HCT116 (cell line): Measurements from ENCODE around the gene SEMA4D. TPM values are rescaled to one million over a fixed set of nuclear protein-coding genes. Genes with fewer than 3 reads are reported as not detected.

Source experiments
- ATAC-seq: fragments of 200-7000 bp; cut with Tn5 transposase; 2 replicates; pipeline ENCODE4 v1.9.1; 2020; ENCODE audit warnings: mild to moderate bottlenecking, moderate library complexity
- BruUV-seq: library from RNA; stranded (reverse); fragments of 400-500 nt; replicated peaks from 2 replicates; lab custom pipeline; 2021; lab: Mats Ljungman, UMichigan
- CTCF ChIA-PET: fragments of 300-600 bp; sonication (Branson Sonifier 250); formaldehyde crosslinking; loops from one replicate; lab custom pipeline; 2021; ENCODE audit warnings: antibody characterized with exemption; lab: Charles Lee
- POLR2A ChIA-PET: fragments of 300-600, 350-600 bp; sonication (Branson Sonifier 250); formaldehyde crosslinking; loops from one replicate; lab custom pipeline; 2021; ENCODE audit warnings: antibody characterized with exemption; lab: Charles Lee
- RAD21 ChIA-PET, 2 experiments: fragments of 300-600 bp; sonication (Branson Sonifier 250); formaldehyde crosslinking; loops; one replicate each; lab custom pipeline; 2023; ENCODE audit warnings: low total read pairs in 2 of 2; ENCODE audit not compliant: uncharacterized antibody in 2 of 2, unreplicated experiment in 2 of 2, low non-redundant PET in 1 of 2; lab: Charles Lee
- DNase-seq: peaks from one replicate; pipeline ENCODE4 v3.0.0-alpha.2; 2010; ENCODE audit warnings: low read depth, low spot score
- H2AFZ ChIP-seq: fragments of 200-600 bp; shearing (Covaris generic), sonication (generic); 2 replicates; pipeline ENCODE4 v1.6.1; 2017; ENCODE audit warnings: low read depth, mixed run types, mixed read lengths, antibody characterized with exemption, low read length; ENCODE audit not compliant: poor library complexity, severe bottlenecking
- H3K27ac ChIP-seq: 2 replicates; pipeline ENCODE4 v1.5.1; 2012; ENCODE audit warnings: low read depth, low read length
- H3K27me3 ChIP-seq: fragments of 200-600 bp; sonication (generic); 2 replicates; pipeline ENCODE4 v1.6.1; 2016; ENCODE audit warnings: mixed run types, low read length, mixed read lengths; ENCODE audit not compliant: insufficient read depth
- H3K36me3 ChIP-seq, 2 experiments: fragments of 200-500 bp in 1 of 2; fragments of 200-600 bp in 1 of 2; sonication (Bioruptor generic) in 1 of 2; sonication (generic) in 1 of 2; 2 replicates each; pipeline versions ENCODE4 v1.5.1 to v1.6.1; 2014 to 2016; ENCODE audit warnings: low read length in 2 of 2, inconsistent platforms in 1 of 2, mixed read lengths in 1 of 2, mixed run types in 1 of 2; ENCODE audit not compliant: insufficient read depth in 2 of 2, control insufficient read depth in 1 of 2
- H3K4me1 ChIP-seq, 2 experiments: fragments of 200-600 bp in 1 of 2; sonication (generic) in 1 of 2; 2 replicates each; pipeline versions ENCODE4 v1.5.1 to v1.6.1; 2012 to 2017; ENCODE audit warnings: low read length in 2 of 2, inconsistent platforms in 1 of 2, mild to moderate bottlenecking in 1 of 2, mixed read lengths in 1 of 2, mixed run types in 1 of 2, moderate library complexity in 1 of 2; ENCODE audit not compliant: insufficient read depth in 2 of 2, control insufficient read depth in 1 of 2
- H3K4me2 ChIP-seq: fragments of 200-600 bp; sonication (generic); 2 replicates; pipeline ENCODE4 v1.6.1; 2017; ENCODE audit warnings: mixed run types, low read length, mixed read lengths
- H3K4me3 ChIP-seq, 2 experiments: fragments of 200-600 bp in 1 of 2; sonication (generic) in 1 of 2; replicated peaks in 1 of 2; 2 replicates each; pipeline ENCODE4 v1.5.1; 2011 to 2016; ENCODE audit warnings: low read length in 2 of 2, control low read depth in 1 of 2, low read depth in 1 of 2, mild to moderate bottlenecking in 1 of 2, mixed read lengths in 1 of 2, mixed run types in 1 of 2
- H3K79me2 ChIP-seq: fragments of 200-600 bp; sonication (generic); 2 replicates; pipeline ENCODE4 v1.6.1; 2017; ENCODE audit warnings: mild to moderate bottlenecking, mixed run types, low read length, moderate library complexity, mixed read lengths; ENCODE audit not compliant: insufficient read depth
- H3K9ac ChIP-seq: fragments of 200-600 bp; sonication (generic); 2 replicates; pipeline ENCODE4 v1.6.1; 2016; ENCODE audit warnings: low read length, mixed read lengths
- H3K9me2 ChIP-seq: fragments of 200-600 bp; sonication (generic), shearing (Covaris generic); 2 replicates; pipeline ENCODE4 v1.6.1; 2017; ENCODE audit warnings: mixed run types, mild to moderate bottlenecking, moderate library complexity; ENCODE audit not compliant: insufficient read depth
- H3K9me3 ChIP-seq, 2 experiments: fragments of 200-500 bp in 1 of 2; fragments of 200-600 bp in 1 of 2; sonication (Bioruptor generic) in 1 of 2; sonication (generic) in 1 of 2; 2 replicates each; pipeline ENCODE4 v1.6.1; 2014 to 2017; ENCODE audit warnings: low read length in 2 of 2, mixed read lengths in 2 of 2, inconsistent platforms in 1 of 2, low read depth in 1 of 2, mild to moderate bottlenecking in 1 of 2, mixed run types in 1 of 2, moderate library complexity in 1 of 2; ENCODE audit not compliant: control insufficient read depth in 1 of 2, insufficient read depth in 1 of 2
- H4K20me1 ChIP-seq: fragments of 200-600 bp; sonication (generic), shearing (Covaris generic); 2 replicates; pipeline ENCODE4 v1.6.1; 2017; ENCODE audit warnings: mixed run types, mild to moderate bottlenecking, moderate library complexity; ENCODE audit not compliant: insufficient read depth
- EGR1 ChIP-seq: IDR thresholded peaks from 2 replicates; pipeline ENCODE4 v1.6.1; 2012; ENCODE audit warnings: low read depth
- ELF1 ChIP-seq: IDR thresholded peaks from 2 replicates; pipeline ENCODE4 v1.6.1; 2012; ENCODE audit warnings: low read depth, borderline replicate concordance
- EZH2phosphoT487 ChIP-seq: fragments of 200-600 bp; IDR thresholded peaks from 2 replicates; pipeline ENCODE4 v1.6.1; 2018; ENCODE audit warnings: antibody characterized with exemption, borderline replicate concordance
- FOSL1 ChIP-seq: IDR thresholded peaks from 2 replicates; pipeline ENCODE4 v1.6.1; 2012; ENCODE audit warnings: low read depth
- JUND ChIP-seq: IDR thresholded peaks from 2 replicates; pipeline ENCODE4 v1.6.1; 2012
- POLR2A ChIP-seq: IDR thresholded peaks from 2 replicates; pipeline ENCODE4 v1.7.0; 2011; ENCODE audit warnings: borderline replicate concordance; ENCODE audit not compliant: insufficient read depth, insufficient read length; ENCODE audit errors: extremely low read depth
- RAD21 ChIP-seq: IDR thresholded peaks from 2 replicates; pipeline ENCODE4 v1.6.1; 2012; ENCODE audit warnings: low read depth, mild to moderate bottlenecking
- SIN3A ChIP-seq: IDR thresholded peaks from 2 replicates; pipeline ENCODE4 v1.6.1; 2012; ENCODE audit warnings: low read depth
- SP1 ChIP-seq: IDR thresholded peaks from 2 replicates; pipeline ENCODE4 v1.6.1; 2012; ENCODE audit warnings: low read depth
- TCF7L2 ChIP-seq: IDR thresholded peaks from 2 replicates; pipeline ENCODE4 v1.7.0; 2011; ENCODE audit warnings: borderline replicate concordance, inconsistent platforms; ENCODE audit not compliant: insufficient read depth, insufficient read length; ENCODE audit errors: extremely low read depth
- YY1 ChIP-seq: IDR thresholded peaks from 2 replicates; pipeline ENCODE4 v1.6.1; 2011; ENCODE audit warnings: low read length, low read depth, moderate library complexity, mild to moderate bottlenecking; ENCODE audit not compliant: insufficient replicate concordance; ENCODE audit errors: extremely low read depth
- intact Hi-C: fragments of 100-400 bp; cut with micrococcal nuclease; formaldehyde crosslinking; loops from 2 replicates; pipeline ENCODE4 v1.10.0; 2022
- total RNA-seq: library from RNA; stranded (reverse); gene quantifications from one replicate; pipeline ENCODE4 v1.2.1, GENCODE V29; 2021; ENCODE audit not compliant: unreplicated experiment
- TF ChIP-seq, protein P1 (sequence below): IDR thresholded peaks from 2 replicates; pipeline ENCODE4 v1.6.1; 2011; ENCODE audit warnings: mild to moderate bottlenecking, low read length, moderate library complexity; ENCODE audit not compliant: insufficient replicate concordance; ENCODE audit errors: extremely low read depth
- TF ChIP-seq, protein P2 (sequence below): IDR thresholded peaks from 2 replicates; pipeline ENCODE4 v1.6.1; 2012

The SEMA4D gene
- total RNA-seq, 1 experiment from 2014 or later = 32.0 TPM

- TF ChIP-seq EGR1 = no peak
Measured at GRCh38 chr9:89519366-89519805, 21.5 kb upstream of the SEMA4D start (continued).

DNA sequence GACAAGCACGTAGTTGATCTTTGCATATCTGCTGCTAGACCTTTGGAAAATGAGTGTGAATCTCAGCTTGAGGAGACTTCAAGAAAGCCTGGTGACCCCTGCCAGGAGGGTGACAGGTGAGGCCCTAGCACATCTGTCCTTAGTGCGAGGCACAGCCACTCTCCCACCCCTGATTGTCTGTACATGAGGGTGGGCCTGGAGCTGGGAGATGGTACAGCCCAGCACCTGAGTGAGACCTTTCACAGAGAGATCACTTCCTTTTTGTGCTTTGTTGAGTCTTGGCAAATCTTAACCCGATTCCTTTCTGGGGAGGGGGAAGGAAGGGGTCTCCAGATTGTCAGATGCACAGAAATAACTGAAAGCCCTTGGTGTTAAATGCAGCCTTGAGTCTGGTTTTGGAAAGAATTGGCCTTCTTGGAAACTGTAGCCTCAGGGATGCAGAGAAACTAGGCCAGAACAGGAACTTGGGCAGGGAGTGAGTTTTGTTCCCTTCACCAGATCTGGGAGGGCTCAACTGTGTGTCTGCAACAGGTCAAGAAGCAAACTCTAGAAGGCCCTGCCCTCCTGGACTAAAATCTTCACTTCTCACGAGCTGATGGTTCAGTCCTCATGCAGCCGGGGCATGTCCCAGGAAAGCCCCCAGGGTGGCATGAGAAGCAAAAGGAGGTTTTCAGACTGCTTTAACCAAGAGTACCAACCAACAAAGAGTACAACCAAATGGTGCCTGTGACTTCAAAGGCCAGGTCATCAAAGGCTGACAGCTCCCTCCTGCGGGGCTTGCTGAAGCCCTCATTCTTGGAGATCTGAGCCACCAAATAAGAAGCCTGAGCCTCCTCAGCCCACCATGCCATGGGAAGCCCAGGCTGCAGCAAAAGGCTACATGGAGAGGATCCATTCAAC, 20.8 kb upstream of the SEMA4D start:
- Histone ChIP-seq H3K9me3 (no peaks in the 10 kb centered on the region), H3K27ac (no peak overlapping the region), H3K4me1 (peaks cover 0 to 25% of the 10 kb centered on the region in 2 experiments; a peak in 2 of 4 replicates), H3K36me3 (no peaks in the 10 kb centered on the region), H2AFZ (no peak overlapping the region), H3K27me3 (no peaks in the 10 kb centered on the region), H3K4me3 (no peak overlapping the region), H3K4me2 (peak overlapping the region; percentile 66), H3K9me2 (no peaks in the 10 kb centered on the region), H3K79me2 (no peaks in the 10 kb centered on the region), H3K9ac (no peak overlapping the region), H4K20me1 (no peaks in the 10 kb centered on the region)
- ChIA-PET CTCF (interaction anchor here (1.6 kb wide), 1 partner anchor 30 kb away, joined by 5 read pairs; no protein-coding TSS in a partner anchor), POLR2A (no interaction called here), RAD21 (no interaction called here)
- DNase-seq (no peak), ATAC-seq (no peak)
- intact Hi-C loops = no loop called here
- TF ChIP-seq, protein P1, sequence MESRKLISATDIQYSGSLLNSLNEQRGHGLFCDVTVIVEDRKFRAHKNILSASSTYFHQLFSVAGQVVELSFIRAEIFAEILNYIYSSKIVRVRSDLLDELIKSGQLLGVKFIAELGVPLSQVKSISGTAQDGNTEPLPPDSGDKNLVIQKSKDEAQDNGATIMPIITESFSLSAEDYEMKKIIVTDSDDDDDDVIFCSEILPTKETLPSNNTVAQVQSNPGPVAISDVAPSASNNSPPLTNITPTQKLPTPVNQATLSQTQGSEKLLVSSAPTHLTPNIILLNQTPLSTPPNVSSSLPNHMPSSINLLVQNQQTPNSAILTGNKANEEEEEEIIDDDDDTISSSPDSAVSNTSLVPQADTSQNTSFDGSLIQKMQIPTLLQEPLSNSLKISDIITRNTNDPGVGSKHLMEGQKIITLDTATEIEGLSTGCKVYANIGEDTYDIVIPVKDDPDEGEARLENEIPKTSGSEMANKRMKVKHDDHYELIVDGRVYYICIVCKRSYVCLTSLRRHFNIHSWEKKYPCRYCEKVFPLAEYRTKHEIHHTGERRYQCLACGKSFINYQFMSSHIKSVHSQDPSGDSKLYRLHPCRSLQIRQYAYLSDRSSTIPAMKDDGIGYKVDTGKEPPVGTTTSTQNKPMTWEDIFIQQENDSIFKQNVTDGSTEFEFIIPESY = no peak
- TF ChIP-seq, protein P2, sequence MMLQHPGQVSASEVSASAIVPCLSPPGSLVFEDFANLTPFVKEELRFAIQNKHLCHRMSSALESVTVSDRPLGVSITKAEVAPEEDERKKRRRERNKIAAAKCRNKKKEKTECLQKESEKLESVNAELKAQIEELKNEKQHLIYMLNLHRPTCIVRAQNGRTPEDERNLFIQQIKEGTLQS = no peak
- TF ChIP-seq EGR1 (no peak), EZH2phosphoT487 (no peak), FOSL1 (no peak), ELF1 (no peak), SP1 (no peak), JUND (no peak), YY1 (no peak), TCF7L2 (no peak), SIN3A (no peak), RAD21 (no peak), POLR2A (no peak)
- BruUV-seq = no TSS peak
